Smooth muscle cell (in vitro differentiated cells): ENCODE data around the gene TRPC4AP. TPM values are rescaled to one million over a fixed set of nuclear protein-coding genes. Genes with fewer than 3 reads are reported as not detected.

Experiments used
- DNase-seq: peaks from one replicate; lab custom pipeline; 2025; ENCODE audit not compliant: unreplicated experiment; lab: John Stamatoyannopoulos, UW
- H2AFZ ChIP-seq: fragments of 200-600 bp; sonication (generic); 2 replicates; pipeline ENCODE4 v1.6.0; 2016; ENCODE audit warnings: antibody characterized with exemption, low read depth, mild to moderate bottlenecking
- H3F3A ChIP-seq: fragments of 200-600 bp; sonication (generic); 2 replicates; pipeline ENCODE4 v1.6.0; 2017; ENCODE audit warnings: antibody characterized with exemption, low read depth
- H3K27ac ChIP-seq: fragments of 200-600 bp; sonication (generic); 2 replicates; pipeline ENCODE4 v1.5.1; 2016; ENCODE audit warnings: low read depth, mild to moderate bottlenecking
- H3K27me3 ChIP-seq: fragments of 200-600 bp; sonication (generic); 2 replicates; pipeline ENCODE4 v1.6.1; 2016; ENCODE audit warnings: low read depth, mild to moderate bottlenecking
- H3K36me3 ChIP-seq: fragments of 200-600 bp; sonication (generic); 2 replicates; pipeline ENCODE4 v1.5.1; 2016; ENCODE audit warnings: low read depth
- H3K4me1 ChIP-seq: fragments of 200-600 bp; sonication (generic); 2 replicates; pipeline ENCODE4 v1.5.1; 2016; ENCODE audit warnings: low read depth
- H3K4me2 ChIP-seq: fragments of 200-600 bp; sonication (generic); 2 replicates; pipeline ENCODE4 v1.6.0; 2016; ENCODE audit warnings: mild to moderate bottlenecking
- H3K4me3 ChIP-seq: fragments of 200-600 bp; sonication (generic); 2 replicates; pipeline ENCODE4 v1.5.1; 2016; ENCODE audit warnings: mild to moderate bottlenecking
- H3K79me2 ChIP-seq: fragments of 200-600 bp; sonication (generic); 2 replicates; pipeline ENCODE4 v1.6.0; 2016; ENCODE audit warnings: low read depth, mild to moderate bottlenecking
- H3K9ac ChIP-seq: fragments of 200-600 bp; sonication (generic); 2 replicates; pipeline ENCODE4 v1.6.0; 2016; ENCODE audit warnings: low read depth
- H3K9me3 ChIP-seq: fragments of 200-600 bp; sonication (generic); replicated peaks from 2 replicates; pipeline ENCODE4 v1.5.1; 2016; ENCODE audit warnings: low read depth
- H4K20me1 ChIP-seq: fragments of 200-600 bp; sonication (generic); 2 replicates; pipeline ENCODE4 v1.6.0; 2016; ENCODE audit warnings: low read depth
- CTCF ChIP-seq: fragments of 200-600 bp; sonication (generic); IDR thresholded peaks from 2 replicates; pipeline ENCODE4 v1.5.1; 2017; ENCODE audit warnings: borderline replicate concordance, mild to moderate bottlenecking, antibody characterized with exemption; ENCODE audit not compliant: insufficient read depth, poor library complexity, severe bottlenecking
- WGBS: methylation state at CpG from one replicate; pipeline ENCODE4 v1.1.7; 2016; ENCODE audit warnings: low lambda C conversion rate; 5-methylcytosine and 5-hydroxymethylcytosine counted together
- polyA plus RNA-seq: library from polyadenylated mRNA; unstranded; fragments of >200 nt; fragmentation: Nextera tagmentation; extraction: Ambion mirVana; gene quantifications from 2 replicates; pipeline ENCODE4 v1.2.1, GENCODE V29; 2016
- total RNA-seq: library from RNA; depleted of rRNA; stranded (reverse); fragments of >200 nt; gene quantifications from 2 replicates; pipeline ENCODE4 v1.2.3, GENCODE V29; 2014

Gene TRPC4AP
- total and polyA plus RNA-seq, 2 experiments from 2014 or later = 77.3 to 95.4 TPM

GRCh38 chr20:35004051-35004725 is 88.4 kb downstream of the TRPC4AP start:
- Histone ChIP-seq H3K36me3 (peaks cover 11% of the 10 kb centered on the region), H3K4me1 (no peaks in the 10 kb centered on the region), H3F3A (no peaks in the 10 kb centered on the region), H3K27me3 (no peaks in the 10 kb centered on the region), H3K27ac (no peak overlapping the region), H3K9me3 (no peaks in the 10 kb centered on the region), H4K20me1 (peaks cover 15% of the 10 kb centered on the region), H3K79me2 (no peaks in the 10 kb centered on the region), H2AFZ (no peak overlapping the region), H3K9ac (no peak overlapping the region), H3K4me2 (no peak overlapping the region), H3K4me3 (no peak overlapping the region)
- 93% methylated on average over 17 of the region's 18 CpGs for WGBS
- DNase-seq = no peak
- TF ChIP-seq CTCF = no peak

GRCh38 chr20:35003211-35004031 is 89.2 kb downstream of the TRPC4AP start:
- Histone ChIP-seq H3K9me3 (no peaks in the 10 kb centered on the region), H3K27ac (no peak overlapping the region), H2AFZ (no peak overlapping the region), H3K79me2 (no peaks in the 10 kb centered on the region), H3K27me3 (no peaks in the 10 kb centered on the region), H3K4me1 (no peaks in the 10 kb centered on the region), H3K4me2 (no peak overlapping the region), H3K4me3 (no peak overlapping the region), H3F3A (no peaks in the 10 kb centered on the region), H4K20me1 (peaks cover 17% of the 10 kb centered on the region), H3K36me3 (peaks cover 11% of the 10 kb centered on the region), H3K9ac (no peak overlapping the region)
- TF ChIP-seq CTCF = no peak
- WGBS = 95% methylated on average over 25 of the region's 25 CpGs
- no peak for DNase-seq

GRCh38 chr20:35002426-35003210 is 90.0 kb downstream of the TRPC4AP start:
- H3K9me3 ChIP-seq = no peaks in the 10 kb centered on the region
- peaks cover 11% of the 10 kb centered on the region for H3K36me3 ChIP-seq
- H3K4me2 ChIP-seq = no peak overlapping the region
- no peaks in the 10 kb centered on the region for H3K27me3 ChIP-seq
- H4K20me1 ChIP-seq = peaks cover 25% of the 10 kb centered on the region
- no peaks in the 10 kb centered on the region for H3K79me2 ChIP-seq
- no peak overlapping the region for H3K9ac ChIP-seq
- no peak for TF ChIP-seq CTCF
- no peak for DNase-seq
- no peak overlapping the region for H3K27ac ChIP-seq
- H3K4me1 ChIP-seq = no peaks in the 10 kb centered on the region
- no peaks in the 10 kb centered on the region for H3F3A ChIP-seq
- no peak overlapping the region for H3K4me3 ChIP-seq
- 95% methylated on average over 10 of the region's 10 CpGs for WGBS
- no peak overlapping the region for H2AFZ ChIP-seq
